GM12872 (cell line): ENCODE results near the gene CDYL2.

Source experiments
- CTCF ChIP-seq: IDR thresholded peaks from 3 replicates; pipeline ENCODE4 v1.5.1; 2011; ENCODE audit warnings: low read depth, mild to moderate bottlenecking, low read length, moderate library complexity; ENCODE audit not compliant: insufficient read depth

The CDYL2 gene

DNA sequence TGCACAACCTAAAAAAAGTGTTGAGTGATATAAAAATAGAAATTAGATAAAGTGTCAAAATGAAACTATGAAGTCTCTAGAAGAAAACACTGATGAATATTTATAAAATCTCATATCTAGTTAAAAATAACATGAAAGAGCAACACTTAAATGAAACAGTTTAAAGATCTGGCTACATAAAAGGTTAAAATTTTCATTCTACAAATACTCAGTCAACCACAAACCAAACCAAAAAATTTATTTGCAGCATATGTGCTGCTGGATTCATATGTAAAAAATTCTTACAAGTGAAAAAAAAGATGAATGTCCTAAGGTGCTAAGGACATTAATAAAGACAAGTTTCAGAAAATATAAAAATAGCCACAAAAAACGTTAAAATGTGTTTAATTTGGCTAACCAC is 22.6 kb upstream of the CDYL2 start:
- TF ChIP-seq CTCF, result no peak

DNA sequence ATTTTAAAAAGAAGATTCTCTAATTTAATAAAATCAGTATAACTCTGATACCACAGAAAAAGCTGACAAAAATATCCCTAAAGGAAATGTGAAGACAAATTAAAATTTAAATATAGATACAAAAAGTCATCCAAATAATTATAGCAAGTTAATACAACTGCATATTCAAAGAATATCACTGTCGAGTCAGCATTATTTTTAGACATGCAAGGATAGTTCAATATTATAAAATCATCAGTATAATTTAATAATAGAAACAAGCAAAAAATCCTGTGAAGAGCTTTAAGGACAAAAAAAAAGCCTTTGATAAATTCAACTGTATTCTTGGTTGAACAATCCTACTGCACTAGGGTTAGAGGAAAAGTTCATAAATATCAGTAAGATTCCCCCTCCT is 21.0 kb upstream of the CDYL2 start:
- TF ChIP-seq CTCF, result no peak

DNA sequence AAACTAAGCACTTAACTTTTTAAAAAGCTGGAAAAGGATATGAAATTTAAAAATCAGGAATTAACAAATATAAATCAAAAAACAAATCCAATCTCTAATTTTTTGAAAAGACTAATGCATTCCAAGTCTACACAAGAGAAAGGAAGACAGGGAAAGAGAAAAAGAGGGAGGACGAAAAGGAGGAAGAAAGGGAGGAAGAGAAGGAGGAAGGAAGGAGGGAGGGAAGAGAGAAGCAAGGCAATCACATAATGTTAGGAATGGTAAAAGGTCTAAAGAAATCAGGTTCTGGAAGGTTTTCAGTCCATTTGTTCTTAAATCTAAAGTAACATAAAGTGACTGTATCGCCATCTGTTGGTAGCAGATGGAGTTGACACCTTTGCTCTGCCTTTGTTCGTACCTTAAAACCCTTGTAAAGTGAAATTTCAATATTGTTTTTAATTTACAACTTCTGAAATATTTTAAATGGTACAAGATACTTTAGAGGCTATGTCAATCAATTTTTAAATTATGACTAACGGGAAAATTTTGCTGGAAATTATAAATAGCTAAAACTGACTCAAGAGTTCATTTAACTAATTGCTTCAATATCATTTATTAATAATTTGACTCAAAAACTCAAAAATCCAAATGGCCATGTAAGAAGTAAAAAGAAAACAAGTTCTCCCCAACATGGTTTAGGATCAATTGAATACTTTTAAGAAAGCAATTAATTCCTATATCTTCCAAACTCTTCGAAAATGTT is 20.4 kb upstream of the CDYL2 start:
- peak; percentile 77 for TF ChIP-seq CTCF

DNA sequence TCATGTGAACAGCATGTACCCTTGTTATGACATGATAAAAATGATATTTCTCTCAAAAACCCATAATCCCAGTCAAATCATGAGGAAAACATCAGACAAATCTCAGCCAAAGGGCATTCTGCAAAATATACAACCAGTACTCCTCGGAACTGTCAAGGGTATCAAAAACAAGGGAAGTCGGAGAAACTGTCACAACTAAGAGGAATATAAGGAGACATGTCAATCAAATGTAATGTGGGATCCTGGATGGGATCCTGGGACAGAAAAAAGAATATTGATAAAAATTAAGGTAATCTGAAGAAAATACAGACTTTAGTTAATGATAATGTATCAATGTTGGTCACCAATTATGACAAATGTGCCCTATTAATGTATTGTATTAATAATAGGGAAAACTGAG is 15.6 kb upstream of the CDYL2 start:
- TF ChIP-seq CTCF, result no peak

DNA sequence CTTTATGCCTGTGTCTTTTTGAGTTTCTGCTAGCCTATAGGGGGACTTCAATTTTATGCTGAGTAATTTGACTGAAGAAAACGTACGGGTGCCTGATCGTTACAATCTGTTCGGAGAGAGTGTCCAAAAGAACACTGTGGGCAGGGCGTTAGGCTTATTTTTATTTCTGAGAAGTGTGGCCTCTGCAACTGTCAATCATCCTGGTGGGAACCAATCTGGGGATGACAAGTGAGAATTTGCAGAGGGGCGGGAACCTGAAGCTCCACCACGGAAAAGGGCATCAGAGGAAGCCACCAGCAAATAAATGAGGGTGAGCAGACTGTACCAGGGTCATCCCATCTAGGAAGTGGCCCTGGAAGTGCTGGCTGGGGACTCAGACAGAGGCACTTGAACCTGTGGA is 12.0 kb upstream of the CDYL2 start:
- no peak for TF ChIP-seq CTCF

DNA sequence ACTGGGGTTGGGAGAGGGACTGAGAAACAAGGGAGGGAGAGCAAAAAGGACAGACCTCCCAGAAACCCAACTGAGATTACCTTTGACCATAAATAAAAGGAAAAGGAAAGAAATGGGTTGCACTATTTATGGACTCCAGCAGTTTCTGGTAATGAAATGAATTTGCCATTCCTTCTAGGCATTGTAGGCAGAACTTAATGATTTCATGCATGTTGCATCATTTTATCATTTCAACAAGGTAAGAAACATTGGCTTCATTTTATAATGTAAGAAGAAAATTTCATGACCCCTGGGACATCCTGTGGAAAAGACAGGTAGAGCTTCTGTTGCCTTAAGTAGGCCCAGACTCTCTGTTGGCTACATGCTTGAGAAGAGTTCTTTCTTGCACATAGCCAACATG is 8.2 kb upstream of the CDYL2 start:
- TF ChIP-seq CTCF, result no peak

DNA sequence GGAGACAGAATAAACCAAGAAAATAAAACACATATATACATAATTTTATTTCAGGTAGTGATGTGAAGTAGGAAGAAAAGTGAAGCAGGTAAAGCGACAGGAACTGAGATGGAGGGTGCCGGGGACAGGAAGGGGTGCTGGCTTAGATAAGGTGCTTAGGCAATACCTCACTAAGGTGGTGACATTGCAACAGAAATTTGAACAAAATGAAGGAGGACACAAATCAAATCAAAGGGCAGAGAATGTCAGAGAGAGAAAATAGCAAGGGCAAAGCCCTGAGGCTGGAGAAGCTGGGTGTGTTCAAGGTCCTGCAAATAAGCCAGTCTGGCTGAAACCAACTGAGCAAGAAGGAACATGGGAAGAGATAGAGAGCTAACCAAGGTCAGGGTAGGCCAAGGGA is 5.0 kb upstream of the CDYL2 start:
- TF ChIP-seq CTCF, result no peak
